PC-9 (cell line): ENCODE results near the gene UNG. TPM values are rescaled to one million over a fixed set of nuclear protein-coding genes. Genes with fewer than 3 reads are reported as not detected.

Experiments used
- BruUV-seq: library from RNA; stranded (reverse); fragments of 400-500 nt; replicated peaks from 2 replicates; lab custom pipeline; 2021; lab: Mats Ljungman, UMichigan
- CTCF ChIA-PET: fragments of 300-600 bp; sonication (Branson Sonifier 250); formaldehyde crosslinking; loops from one replicate; lab custom pipeline; 2022; ENCODE audit warnings: antibody characterized with exemption; lab: Charles Lee
- POLR2A ChIA-PET: fragments of 300-600 bp; sonication (Branson Sonifier 250); formaldehyde crosslinking; loops from one replicate; lab custom pipeline; 2022; ENCODE audit warnings: antibody characterized with exemption; ENCODE audit not compliant: unreplicated experiment; lab: Charles Lee
- DNase-seq, 2 experiments: peaks; one replicate each; pipeline versions ENCODE4 v3.0.0 to v3.0.0-alpha.2; 2015 to 2022; ENCODE audit warnings: mixed read lengths in 1 of 2
- H2AFZ ChIP-seq: fragments of 200-600 bp; sonication (generic); 2 replicates; pipeline ENCODE4 v1.8.1; 2017; ENCODE audit warnings: antibody characterized with exemption
- H3F3A ChIP-seq: fragments of 200-600 bp; sonication (generic); 2 replicates; pipeline ENCODE4 v1.8.1; 2017; ENCODE audit warnings: antibody characterized with exemption, mild to moderate bottlenecking, low read depth; ENCODE audit not compliant: insufficient read depth
- H3K27ac ChIP-seq: fragments of 200-600 bp; sonication (generic); 2 replicates; pipeline ENCODE4 v1.6.1; 2016; ENCODE audit warnings: mixed run types
- H3K27me3 ChIP-seq: fragments of 200-600 bp; sonication (generic); 2 replicates; pipeline ENCODE4 v1.6.1; 2016; ENCODE audit warnings: low read depth, mixed run types; ENCODE audit not compliant: insufficient read depth
- H3K36me3 ChIP-seq: fragments of 200-600 bp; sonication (generic); 2 replicates; pipeline ENCODE4 v1.6.1; 2016; ENCODE audit warnings: low read depth, mixed run types
- H3K4me1 ChIP-seq: fragments of 200-600 bp; sonication (generic); replicated peaks from 2 replicates; pipeline ENCODE4 v1.6.1; 2016; ENCODE audit warnings: mixed run types; ENCODE audit not compliant: insufficient read depth
- H3K4me2 ChIP-seq: fragments of 200-600 bp; sonication (generic); 2 replicates; pipeline ENCODE4 v1.6.1; 2017; ENCODE audit warnings: mixed run types
- H3K4me3 ChIP-seq: fragments of 200-600 bp; sonication (generic); 2 replicates; pipeline ENCODE4 v1.6.1; 2016; ENCODE audit warnings: mixed run types
- H3K79me2 ChIP-seq: fragments of 200-600 bp; sonication (generic); 2 replicates; pipeline ENCODE4 v1.6.1; 2017; ENCODE audit warnings: low read depth, mixed run types
- H3K9me2 ChIP-seq: fragments of 200-600 bp; sonication (generic); 2 replicates; pipeline ENCODE4 v1.8.1; 2017; ENCODE audit warnings: mild to moderate bottlenecking; ENCODE audit not compliant: insufficient read depth
- H3K9me3 ChIP-seq: fragments of 200-600 bp; sonication (generic); 2 replicates; pipeline ENCODE4 v1.8.1; 2016; ENCODE audit warnings: low read depth; ENCODE audit not compliant: insufficient read depth
- H4K20me1 ChIP-seq: fragments of 200-600 bp; sonication (generic); 2 replicates; pipeline ENCODE4 v1.8.1; 2017; ENCODE audit not compliant: insufficient read depth
- EZH2 ChIP-seq: fragments of 200-600 bp; sonication (generic); IDR thresholded peaks from 2 replicates; pipeline ENCODE4 v1.8.0; 2017; ENCODE audit warnings: antibody characterized with exemption, low read depth
- intact Hi-C: fragments of 100-400 bp; cut with micrococcal nuclease; formaldehyde crosslinking; loops from one replicate; pipeline ENCODE4 v1.10.0; 2022; ENCODE audit not compliant: unreplicated experiment
- total RNA-seq: library from RNA; stranded (reverse); gene quantifications from 2 replicates; pipeline ENCODE4 v1.2.3, GENCODE V29; 2021
- TF ChIP-seq, protein P1 (sequence below): fragments of 200-600 bp; sonication (generic); conservative IDR thresholded peaks from 2 replicates; pipeline ENCODE4 v1.6.1; 2017; ENCODE audit warnings: mixed run types, antibody characterized with exemption, mild to moderate bottlenecking, moderate library complexity

Gene UNG
- total RNA-seq, 1 experiment from 2014 or later: 54.9 TPM

DNA sequence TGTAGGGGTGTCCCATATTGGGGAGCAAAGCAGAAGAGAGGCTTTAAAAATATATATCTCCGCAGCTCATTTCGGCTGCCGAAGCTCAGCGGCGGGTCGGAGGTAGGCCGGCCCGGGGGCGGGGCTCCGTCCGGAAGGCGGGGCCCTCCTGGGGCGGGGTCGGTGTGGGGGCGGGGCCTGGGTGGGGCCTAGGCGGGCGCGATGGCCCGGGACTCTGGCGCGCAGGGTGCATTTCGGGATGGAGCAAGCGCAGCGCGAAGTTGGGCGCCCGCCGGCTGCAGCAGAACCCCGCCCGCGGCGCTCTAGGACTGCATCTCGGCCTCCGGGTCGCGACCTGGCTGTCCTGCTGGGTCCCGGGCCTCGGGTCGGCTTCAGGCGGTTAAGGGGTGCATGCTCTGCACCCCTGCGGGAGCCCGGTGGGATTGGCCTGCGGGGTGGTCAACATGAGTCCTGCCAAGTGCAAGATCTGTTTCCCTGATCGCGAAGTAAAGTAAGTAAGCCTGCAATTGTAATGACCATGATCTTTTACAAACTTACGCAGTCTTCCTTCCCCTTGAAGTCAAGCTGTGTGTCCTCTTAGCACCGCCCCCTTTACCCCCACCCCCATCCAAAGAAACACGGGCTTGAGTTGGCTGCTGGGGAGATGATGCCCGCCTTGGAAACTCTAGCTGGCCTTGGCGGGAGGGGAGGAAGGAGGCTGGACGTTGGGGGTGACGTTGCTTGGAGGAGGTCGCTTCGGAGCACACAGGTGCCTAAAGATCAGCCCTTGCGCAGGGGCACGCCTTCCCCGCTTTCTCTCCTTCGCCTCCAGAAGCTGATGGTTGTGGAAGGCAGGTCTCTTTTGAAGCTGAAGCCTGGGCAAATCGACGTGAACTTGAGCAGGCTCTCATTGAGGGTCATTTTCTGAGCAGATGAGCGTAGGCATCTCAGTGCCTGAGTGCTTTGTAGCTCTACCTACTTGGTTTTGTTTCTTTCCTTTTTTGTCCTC is 57.3 kb downstream of the UNG start:
- CTCF ChIA-PET: interaction anchor here (0.5 to 0.7 kb wide), 4 partner anchors 14 to 746 kb away, joined by 4 to 7 read pairs (median 6); no protein-coding TSS in a partner anchor
- H3K4me2 ChIP-seq: peak overlapping the region; percentile 77
- H3K36me3 ChIP-seq: no peaks in the 10 kb centered on the region
- H3K79me2 ChIP-seq: no peaks in the 10 kb centered on the region
- intact Hi-C loops: no loop called here
- POLR2A ChIA-PET: interaction anchor here (0.5 to 0.7 kb wide), 2 partner anchors 321 to 455 kb away, joined by 10 to 11 read pairs; no protein-coding TSS in a partner anchor
- H3K27ac ChIP-seq: no peak overlapping the region
- peak; percentile 77 to 85 for DNase-seq
- H3K9me2 ChIP-seq: no peaks in the 10 kb centered on the region
- H3K4me1 ChIP-seq: 0 out of 2 replicates have a peak, but pooled peaks cover 5% of the 10 kb centered on the region
- peak overlapping the region; percentile 94 for H2AFZ ChIP-seq
- H3F3A ChIP-seq: no peaks in the 10 kb centered on the region
- peaks cover 7% of the 10 kb centered on the region; the same call in 1 of the 2 replicates for H3K27me3 ChIP-seq
- BruUV-seq: TSS peak; percentile 49
- TF ChIP-seq, protein P1, sequence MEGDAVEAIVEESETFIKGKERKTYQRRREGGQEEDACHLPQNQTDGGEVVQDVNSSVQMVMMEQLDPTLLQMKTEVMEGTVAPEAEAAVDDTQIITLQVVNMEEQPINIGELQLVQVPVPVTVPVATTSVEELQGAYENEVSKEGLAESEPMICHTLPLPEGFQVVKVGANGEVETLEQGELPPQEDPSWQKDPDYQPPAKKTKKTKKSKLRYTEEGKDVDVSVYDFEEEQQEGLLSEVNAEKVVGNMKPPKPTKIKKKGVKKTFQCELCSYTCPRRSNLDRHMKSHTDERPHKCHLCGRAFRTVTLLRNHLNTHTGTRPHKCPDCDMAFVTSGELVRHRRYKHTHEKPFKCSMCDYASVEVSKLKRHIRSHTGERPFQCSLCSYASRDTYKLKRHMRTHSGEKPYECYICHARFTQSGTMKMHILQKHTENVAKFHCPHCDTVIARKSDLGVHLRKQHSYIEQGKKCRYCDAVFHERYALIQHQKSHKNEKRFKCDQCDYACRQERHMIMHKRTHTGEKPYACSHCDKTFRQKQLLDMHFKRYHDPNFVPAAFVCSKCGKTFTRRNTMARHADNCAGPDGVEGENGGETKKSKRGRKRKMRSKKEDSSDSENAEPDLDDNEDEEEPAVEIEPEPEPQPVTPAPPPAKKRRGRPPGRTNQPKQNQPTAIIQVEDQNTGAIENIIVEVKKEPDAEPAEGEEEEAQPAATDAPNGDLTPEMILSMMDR: no peak
- TF ChIP-seq EZH2: no peak
- H3K9me3 ChIP-seq: no peaks in the 10 kb centered on the region
- peak overlapping the region; percentile 61 for H3K4me3 ChIP-seq
- no peaks in the 10 kb centered on the region for H4K20me1 ChIP-seq

DNA sequence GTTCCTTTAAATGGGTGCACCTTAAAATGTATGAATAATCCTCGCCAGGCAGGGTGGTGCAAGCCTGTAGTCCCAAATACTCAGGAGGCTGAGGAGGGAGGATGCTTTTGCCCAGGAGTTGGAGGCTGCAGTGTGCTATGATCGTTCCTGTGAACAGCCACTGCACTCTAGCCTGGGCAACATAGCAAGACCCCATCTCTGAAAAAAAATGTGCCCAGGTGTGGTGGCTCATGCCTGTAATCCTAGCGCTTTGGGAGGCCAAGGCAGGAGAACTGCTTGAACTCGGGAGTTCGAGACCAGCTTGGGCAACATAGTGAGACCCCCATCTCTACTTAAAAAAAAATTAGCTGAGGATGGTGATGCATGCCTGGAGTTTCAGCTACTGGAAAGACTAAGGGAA is 58.6 kb downstream of the UNG start:
- no peak for TF ChIP-seq EZH2
- TF ChIP-seq, protein P1: no peak
- DNase-seq: no peak
- BruUV-seq: no TSS peak
- Histone ChIP-seq H3K4me1 (0 out of 2 replicates have a peak, but pooled peaks cover 5% of the 10 kb centered on the region), H4K20me1 (0 out of 2 replicates have a peak, but pooled peaks cover 5% of the 10 kb centered on the region), H3K9me2 (no peaks in the 10 kb centered on the region), H3K9me3 (no peaks in the 10 kb centered on the region), H2AFZ (no peak overlapping the region), H3K79me2 (no peaks in the 10 kb centered on the region), H3K27ac (no peak overlapping the region), H3F3A (no peaks in the 10 kb centered on the region), H3K36me3 (no peaks in the 10 kb centered on the region), H3K4me3 (no peak overlapping the region), H3K27me3 (no peaks in the 10 kb centered on the region), H3K4me2 (no peak overlapping the region)
- ChIA-PET POLR2A (no interaction called here), CTCF (no interaction called here)
- intact Hi-C loops: no loop called here

DNA sequence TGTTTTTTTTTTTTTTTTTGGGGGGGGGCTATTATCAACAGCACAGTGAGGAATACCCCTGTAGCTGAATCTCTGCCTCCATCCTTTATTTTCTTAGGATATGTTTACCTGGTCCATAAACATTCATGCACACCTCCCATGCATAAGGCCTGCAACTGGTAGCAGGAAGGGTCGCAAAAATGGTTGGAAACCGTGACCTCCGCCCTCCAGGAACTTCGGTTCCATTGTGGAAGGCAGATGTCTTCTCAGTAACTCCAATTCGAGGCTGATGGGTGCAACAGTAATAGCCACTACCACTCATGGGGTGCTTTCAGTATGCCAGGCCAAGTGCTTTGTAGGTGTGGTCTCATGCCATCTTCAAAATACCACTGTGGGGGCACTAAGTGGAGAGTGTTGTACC is 59.2 kb downstream of the UNG start:
- Histone ChIP-seq H3K36me3 (no peaks in the 10 kb centered on the region), H3K27me3 (no peaks in the 10 kb centered on the region), H3F3A (no peaks in the 10 kb centered on the region), H3K9me3 (no peaks in the 10 kb centered on the region), H3K27ac (no peak overlapping the region), H3K4me3 (no peak overlapping the region), H2AFZ (no peak overlapping the region), H4K20me1 (0 out of 2 replicates have a peak, but pooled peaks cover 5% of the 10 kb centered on the region), H3K4me2 (no peak overlapping the region), H3K79me2 (no peaks in the 10 kb centered on the region), H3K4me1 (0 out of 2 replicates have a peak, but pooled peaks cover 5% of the 10 kb centered on the region), H3K9me2 (no peaks in the 10 kb centered on the region)
- CTCF ChIA-PET: no interaction called here
- no peak for DNase-seq
- no TSS peak for BruUV-seq
- TF ChIP-seq, protein P1: no peak
- no peak for TF ChIP-seq EZH2
- POLR2A ChIA-PET: no interaction called here
- intact Hi-C loops: no loop called here
